Neural cell (in vitro differentiated cells): ENCODE data around the gene EVPL.

Experiments
- CTCF ChIP-seq: fragments of 450-650 bp; IDR thresholded peaks from 2 replicates; pipeline ENCODE4 v1.5.1; 2014; ENCODE audit warnings: antibody characterized with exemption, mild to moderate bottlenecking, moderate library complexity; ENCODE audit not compliant: poor library complexity, severe bottlenecking
- EP300 ChIP-seq: fragments of 450-650 bp; conservative IDR thresholded peaks from 2 replicates; pipeline ENCODE4 v1.6.1; 2014; ENCODE audit warnings: antibody characterized with exemption, mild to moderate bottlenecking, moderate library complexity; ENCODE audit not compliant: poor library complexity, severe bottlenecking
- EZH2 ChIP-seq: fragments of 200-600, 300-800 bp; shearing (Covaris generic), sonication (generic); IDR thresholded peaks from 2 replicates; pipeline ENCODE4 v1.6.1; 2014; ENCODE audit warnings: antibody characterized with exemption, low read length, borderline replicate concordance, mild to moderate bottlenecking; ENCODE audit not compliant: insufficient read depth, poor library complexity, severe bottlenecking
- POLR2AphosphoS5 ChIP-seq: IDR thresholded peaks from 2 replicates; pipeline ENCODE4 v1.6.1; 2012
- RAD21 ChIP-seq: fragments of 450-650 bp; conservative IDR thresholded peaks from 2 replicates; pipeline ENCODE4 v1.6.1; 2014; ENCODE audit warnings: antibody characterized with exemption, mild to moderate bottlenecking, moderate library complexity
- TF ChIP-seq, protein P1 (sequence below): IDR thresholded peaks from 2 replicates; pipeline ENCODE4 v1.6.1; 2012; ENCODE audit warnings: borderline replicate concordance

DNA sequence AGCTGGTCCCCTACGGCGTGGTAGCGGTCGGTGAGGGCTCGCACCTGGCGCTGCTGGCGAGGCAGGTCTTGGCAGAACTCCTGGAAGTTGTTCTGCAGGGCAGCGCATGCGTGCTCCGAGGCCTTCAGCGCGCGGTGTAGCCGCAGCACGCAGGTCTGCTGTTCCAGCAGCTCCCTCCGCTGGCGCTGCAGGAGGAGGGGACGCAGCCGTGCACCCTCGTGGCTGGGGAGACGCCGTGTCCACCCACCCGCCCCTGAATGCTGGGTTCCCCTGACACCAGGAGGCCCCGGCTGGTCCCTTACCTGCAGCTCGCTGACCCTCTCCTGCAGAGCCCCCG, 12.2 kb downstream of the EVPL start:
- TF ChIP-seq EZH2 (no peak), CTCF (no peak), RAD21 (no peak), POLR2AphosphoS5 (no peak), EP300 (no peak)
- TF ChIP-seq, protein P1, sequence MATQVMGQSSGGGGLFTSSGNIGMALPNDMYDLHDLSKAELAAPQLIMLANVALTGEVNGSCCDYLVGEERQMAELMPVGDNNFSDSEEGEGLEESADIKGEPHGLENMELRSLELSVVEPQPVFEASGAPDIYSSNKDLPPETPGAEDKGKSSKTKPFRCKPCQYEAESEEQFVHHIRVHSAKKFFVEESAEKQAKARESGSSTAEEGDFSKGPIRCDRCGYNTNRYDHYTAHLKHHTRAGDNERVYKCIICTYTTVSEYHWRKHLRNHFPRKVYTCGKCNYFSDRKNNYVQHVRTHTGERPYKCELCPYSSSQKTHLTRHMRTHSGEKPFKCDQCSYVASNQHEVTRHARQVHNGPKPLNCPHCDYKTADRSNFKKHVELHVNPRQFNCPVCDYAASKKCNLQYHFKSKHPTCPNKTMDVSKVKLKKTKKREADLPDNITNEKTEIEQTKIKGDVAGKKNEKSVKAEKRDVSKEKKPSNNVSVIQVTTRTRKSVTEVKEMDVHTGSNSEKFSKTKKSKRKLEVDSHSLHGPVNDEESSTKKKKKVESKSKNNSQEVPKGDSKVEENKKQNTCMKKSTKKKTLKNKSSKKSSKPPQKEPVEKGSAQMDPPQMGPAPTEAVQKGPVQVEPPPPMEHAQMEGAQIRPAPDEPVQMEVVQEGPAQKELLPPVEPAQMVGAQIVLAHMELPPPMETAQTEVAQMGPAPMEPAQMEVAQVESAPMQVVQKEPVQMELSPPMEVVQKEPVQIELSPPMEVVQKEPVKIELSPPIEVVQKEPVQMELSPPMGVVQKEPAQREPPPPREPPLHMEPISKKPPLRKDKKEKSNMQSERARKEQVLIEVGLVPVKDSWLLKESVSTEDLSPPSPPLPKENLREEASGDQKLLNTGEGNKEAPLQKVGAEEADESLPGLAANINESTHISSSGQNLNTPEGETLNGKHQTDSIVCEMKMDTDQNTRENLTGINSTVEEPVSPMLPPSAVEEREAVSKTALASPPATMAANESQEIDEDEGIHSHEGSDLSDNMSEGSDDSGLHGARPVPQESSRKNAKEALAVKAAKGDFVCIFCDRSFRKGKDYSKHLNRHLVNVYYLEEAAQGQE = no peak
